Spinal cord (tissue), 4 donors: ENCODE data around the gene KCNAB1. TPM values are rescaled to one million over a fixed set of nuclear protein-coding genes. Genes with fewer than 3 reads are reported as not detected.

Experiments
- polyA plus RNA-seq, 2 donors: library from polyadenylated mRNA; unstranded; fragments of 120-200 nt; gene quantifications; one replicate each; pipeline ENCODE4 v1.2.1, GENCODE V29; 2013; ENCODE audit not compliant: insufficient read length in 2 of 2
- total RNA-seq, 2 donors: library from RNA; depleted of rRNA in 1 of 2; stranded (reverse); fragments of 120-200 nt in 1 of 2; fragments of >200 nt in 1 of 2; gene quantifications; one replicate each; pipeline versions ENCODE4 v1.2.3 to v1.2.4, GENCODE V29; 2013 to 2014

KCNAB1 gene
- total and polyA plus RNA-seq, 4 donors, result 10.1 to 27.5 (median 22.6) TPM

Other genes starting within 250 kb of the KCNAB1 start
- gene GMPS, start 249.9 kb upstream of the KCNAB1 start, total RNA-seq, result 10 to 100 TPM; 36.1 to 41.1 TPM
- 10 to 100 TPM; 27.2 to 32.8 TPM for gene GMPS, start 249.9 kb upstream of the KCNAB1 start, polyA plus RNA-seq